Caco-2 (cell line): ENCODE results near the gene GABRA4. TPM values are rescaled to one million over a fixed set of nuclear protein-coding genes. Genes with fewer than 3 reads are reported as not detected.

ENCODE experiments used
- BruUV-seq: library from RNA; stranded (reverse); fragments of 400-500 nt; replicated peaks from 2 replicates; lab custom pipeline; 2021; lab: Mats Ljungman, UMichigan
- CTCF ChIA-PET: fragments of 300-600 bp; sonication (Branson Sonifier 250); formaldehyde crosslinking; loops from one replicate; lab custom pipeline; 2022; ENCODE audit warnings: antibody characterized with exemption; lab: Charles Lee
- POLR2A ChIA-PET: fragments of 300-600 bp; sonication (Branson Sonifier 250); formaldehyde crosslinking; loops from one replicate; lab custom pipeline; 2022; ENCODE audit warnings: antibody characterized with exemption; lab: Charles Lee
- DNase-seq, 2 experiments: peaks; one replicate each; pipeline versions ENCODE4 v3.0.0 to v3.0.0-alpha.2; 2020 to 2022
- H3K27me3 ChIP-seq: replicated peaks from 2 replicates; pipeline ENCODE4 v1.6.0; 2011; ENCODE audit warnings: low read length; ENCODE audit not compliant: control insufficient read depth, insufficient read depth
- H3K36me3 ChIP-seq: 2 replicates; pipeline ENCODE4 v1.5.1; 2011; ENCODE audit warnings: low read length; ENCODE audit not compliant: control insufficient read depth, insufficient read depth
- H3K4me1 ChIP-seq: fragments of 250-450 bp; sonication (Bioruptor Pico); 2 replicates; pipeline ENCODE4 v1.5.1; 2020; ENCODE audit warnings: mild to moderate bottlenecking
- H3K4me3 ChIP-seq: 2 replicates; pipeline ENCODE4 v1.5.1; 2011; ENCODE audit warnings: low read depth, mild to moderate bottlenecking, control low read depth, low read length
- H3K9me3 ChIP-seq: fragments of 250-450 bp; sonication (Bioruptor Pico); 2 replicates; pipeline ENCODE4 v1.5.1; 2020; ENCODE audit warnings: mild to moderate bottlenecking, moderate library complexity
- H3K27ac Mint-ChIP-seq: one replicate; pipeline ENCODE4 v1.8.0; 2022; ENCODE audit warnings: mixed read lengths; ENCODE audit not compliant: unreplicated experiment
- H3K27me3 Mint-ChIP-seq: one replicate; pipeline ENCODE4 v1.8.0; 2022; ENCODE audit warnings: mixed read lengths; ENCODE audit not compliant: insufficient read depth, unreplicated experiment
- H3K36me3 Mint-ChIP-seq: one replicate; pipeline ENCODE4 v1.8.0; 2022; ENCODE audit warnings: mild to moderate bottlenecking, mixed read lengths; ENCODE audit not compliant: insufficient read depth, unreplicated experiment
- H3K4me1 Mint-ChIP-seq: one replicate; pipeline ENCODE4 v1.8.0; 2022; ENCODE audit warnings: low read depth, mixed read lengths; ENCODE audit not compliant: unreplicated experiment
- H3K4me3 Mint-ChIP-seq: one replicate; pipeline ENCODE4 v1.8.0; 2022; ENCODE audit warnings: mild to moderate bottlenecking, moderate library complexity, mixed read lengths; ENCODE audit not compliant: unreplicated experiment
- H3K9me3 Mint-ChIP-seq: one replicate; pipeline ENCODE4 v1.8.0; 2022; ENCODE audit warnings: mixed read lengths; ENCODE audit not compliant: unreplicated experiment
- intact Hi-C: fragments of 100-400 bp; cut with micrococcal nuclease; formaldehyde crosslinking; loops from one replicate; pipeline ENCODE4 v1.10.0; 2022; ENCODE audit not compliant: unreplicated experiment
- total RNA-seq: library from RNA; stranded (reverse); gene quantifications from 2 replicates; pipeline ENCODE4 v1.2.3, GENCODE V29; 2022
- TF ChIP-seq, protein P1 (sequence below), 2 experiments: fragments of 200-600 bp in 1 of 2; IDR thresholded peaks; 1 replicate in 1 of 2; 2 replicates in 1 of 2; pipeline versions ENCODE4 v1.5.1 to v1.8.0; 2011 to 2022; ENCODE audit warnings: antibody characterized with exemption in 1 of 2, control low read depth in 1 of 2, inconsistent platforms in 1 of 2, low read depth in 1 of 2, low read length in 1 of 2, mild to moderate bottlenecking in 1 of 2, moderate library complexity in 1 of 2; ENCODE audit not compliant: insufficient read depth in 1 of 2, severe bottlenecking in 1 of 2, unreplicated experiment in 1 of 2

GABRA4 gene
- total RNA-seq, 1 experiment from 2014 or later: 8.1 TPM

DNA sequence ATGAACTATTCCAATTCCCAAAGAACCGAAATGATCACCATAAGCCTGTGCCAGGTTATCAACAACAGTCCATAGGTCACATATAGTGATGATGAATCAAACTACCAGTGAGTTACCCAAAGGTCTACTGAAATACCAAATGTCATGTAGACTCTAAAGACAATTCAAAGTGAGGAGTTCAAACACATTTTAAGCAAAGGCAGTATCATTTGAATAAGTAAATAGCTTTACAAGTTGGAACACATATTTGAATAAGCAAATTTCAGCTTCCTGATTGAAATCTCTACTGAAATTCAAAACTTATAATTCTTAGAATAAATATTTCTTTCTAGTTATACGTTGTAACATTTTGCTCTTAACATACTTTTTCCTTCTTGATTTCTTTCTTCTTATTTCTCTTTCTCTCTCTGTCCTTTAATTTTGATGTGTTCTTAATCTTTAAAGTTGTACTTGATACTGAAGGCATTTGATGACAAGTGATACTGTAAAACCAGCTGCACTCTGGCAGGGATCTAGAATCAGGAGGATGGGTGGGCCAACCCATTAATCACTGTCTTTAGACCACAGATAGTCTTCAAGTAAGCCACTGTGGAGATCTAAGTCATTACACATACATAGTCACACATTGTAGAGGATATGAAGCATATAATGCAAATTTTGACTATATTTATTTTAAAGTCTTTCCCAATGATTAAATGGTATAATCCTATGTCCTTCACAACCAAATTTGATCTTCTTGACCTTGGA, 34.5 kb downstream of the GABRA4 start:
- Mint-ChIP-seq H3K27ac (no peak overlapping the region), H3K4me1 (no peaks in the 10 kb centered on the region), H3K9me3 (no peaks in the 10 kb centered on the region), H3K4me3 (no peak overlapping the region), H3K27me3 (no peaks in the 10 kb centered on the region), H3K36me3 (no peaks in the 10 kb centered on the region)
- intact Hi-C loops: no loop called here
- Histone ChIP-seq H3K9me3 (no peaks in the 10 kb centered on the region), H3K4me1 (no peaks in the 10 kb centered on the region), H3K4me3 (no peak overlapping the region), H3K27me3 (no peaks in the 10 kb centered on the region), H3K36me3 (no peaks in the 10 kb centered on the region)
- ChIA-PET CTCF (no interaction called here), POLR2A (no interaction called here)
- no TSS peak for BruUV-seq
- DNase-seq: no peak
- TF ChIP-seq, protein P1, sequence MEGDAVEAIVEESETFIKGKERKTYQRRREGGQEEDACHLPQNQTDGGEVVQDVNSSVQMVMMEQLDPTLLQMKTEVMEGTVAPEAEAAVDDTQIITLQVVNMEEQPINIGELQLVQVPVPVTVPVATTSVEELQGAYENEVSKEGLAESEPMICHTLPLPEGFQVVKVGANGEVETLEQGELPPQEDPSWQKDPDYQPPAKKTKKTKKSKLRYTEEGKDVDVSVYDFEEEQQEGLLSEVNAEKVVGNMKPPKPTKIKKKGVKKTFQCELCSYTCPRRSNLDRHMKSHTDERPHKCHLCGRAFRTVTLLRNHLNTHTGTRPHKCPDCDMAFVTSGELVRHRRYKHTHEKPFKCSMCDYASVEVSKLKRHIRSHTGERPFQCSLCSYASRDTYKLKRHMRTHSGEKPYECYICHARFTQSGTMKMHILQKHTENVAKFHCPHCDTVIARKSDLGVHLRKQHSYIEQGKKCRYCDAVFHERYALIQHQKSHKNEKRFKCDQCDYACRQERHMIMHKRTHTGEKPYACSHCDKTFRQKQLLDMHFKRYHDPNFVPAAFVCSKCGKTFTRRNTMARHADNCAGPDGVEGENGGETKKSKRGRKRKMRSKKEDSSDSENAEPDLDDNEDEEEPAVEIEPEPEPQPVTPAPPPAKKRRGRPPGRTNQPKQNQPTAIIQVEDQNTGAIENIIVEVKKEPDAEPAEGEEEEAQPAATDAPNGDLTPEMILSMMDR (IDR thresholded peaks at IDR 0.05; ENCODE audit: insufficient read depth in 1 of 2, low read depth in 1 of 2, low read length in 1 of 2, severe bottlenecking in 1 of 2, unreplicated experiment in 1 of 2): no peak

DNA sequence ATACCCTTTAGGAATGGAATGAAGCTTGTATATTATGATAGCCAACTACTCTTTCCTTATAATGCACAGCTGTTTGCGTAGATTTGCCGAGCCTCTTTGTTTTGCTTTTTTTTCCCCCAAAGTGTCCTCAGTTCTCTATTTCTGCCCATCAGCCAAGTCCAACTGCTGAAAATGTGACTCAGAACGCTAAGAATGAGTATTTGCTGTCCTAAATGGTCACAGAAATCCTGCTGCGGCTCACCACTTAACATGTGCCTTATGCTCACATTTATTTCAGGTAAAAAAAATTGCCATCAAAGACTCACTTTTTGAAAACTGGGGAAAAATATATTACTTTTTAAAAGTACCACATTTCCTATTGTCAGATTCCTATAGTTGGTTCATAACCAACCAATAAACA, 36.9 kb downstream of the GABRA4 start:
- H3K9me3 Mint-ChIP-seq: no peaks in the 10 kb centered on the region

DNA sequence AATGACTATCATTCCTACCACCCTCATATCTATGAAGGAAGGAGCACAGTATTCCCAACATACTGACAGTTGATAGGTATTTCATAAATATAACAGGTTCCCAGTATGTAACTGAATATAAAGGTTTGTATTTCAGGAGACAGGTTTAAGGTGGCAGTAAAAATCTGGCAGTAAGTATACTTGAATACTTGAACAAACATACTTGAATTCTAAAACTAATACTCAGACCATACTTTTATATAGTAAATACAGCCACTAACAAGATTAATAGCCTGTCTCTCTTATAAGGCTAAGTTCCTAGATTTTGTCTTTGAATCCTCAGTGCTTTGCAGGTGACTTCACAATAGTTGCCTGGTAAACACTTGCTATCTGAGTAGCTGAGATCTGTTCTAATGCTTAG, 37.8 kb downstream of the GABRA4 start:
- Mint-ChIP-seq H3K27ac (no peak overlapping the region), H3K36me3 (no peaks in the 10 kb centered on the region), H3K9me3 (no peaks in the 10 kb centered on the region), H3K27me3 (no peaks in the 10 kb centered on the region), H3K4me3 (no peak overlapping the region), H3K4me1 (no peaks in the 10 kb centered on the region)
- intact Hi-C loops: no loop called here
- CTCF ChIA-PET: no interaction called here
- no peak for DNase-seq
- POLR2A ChIA-PET: no interaction called here
- Histone ChIP-seq H3K36me3 (no peaks in the 10 kb centered on the region), H3K9me3 (no peaks in the 10 kb centered on the region), H3K27me3 (no peaks in the 10 kb centered on the region), H3K4me3 (no peak overlapping the region), H3K4me1 (no peaks in the 10 kb centered on the region)
- TF ChIP-seq, protein P1 (IDR thresholded peaks at IDR 0.05; ENCODE audit: insufficient read depth in 1 of 2, low read depth in 1 of 2, low read length in 1 of 2, severe bottlenecking in 1 of 2, unreplicated experiment in 1 of 2): no peak
- no TSS peak for BruUV-seq

More for the DNA sequence above, 36.9 kb downstream of the GABRA4 start:
- Mint-ChIP-seq H3K27ac (no peak overlapping the region), H3K4me1 (no peaks in the 10 kb centered on the region), H3K4me3 (no peak overlapping the region), H3K27me3 (no peaks in the 10 kb centered on the region), H3K36me3 (no peaks in the 10 kb centered on the region)
- no peaks in the 10 kb centered on the region for H3K4me1 ChIP-seq
- ChIA-PET POLR2A (no interaction called here), CTCF (no interaction called here)
- H3K36me3 ChIP-seq: no peaks in the 10 kb centered on the region
- TF ChIP-seq, protein P1 (IDR thresholded peaks at IDR 0.05; ENCODE audit: insufficient read depth in 1 of 2, low read depth in 1 of 2, low read length in 1 of 2, severe bottlenecking in 1 of 2, unreplicated experiment in 1 of 2): no peak
- no peak for DNase-seq
- no TSS peak for BruUV-seq
- intact Hi-C loops: no loop called here
- H3K27me3 ChIP-seq: no peaks in the 10 kb centered on the region
- no peak overlapping the region for H3K4me3 ChIP-seq
- no peaks in the 10 kb centered on the region for H3K9me3 ChIP-seq
